ENCODE data around the gene CFAP221. TPM values are rescaled to one million over a fixed set of nuclear protein-coding genes. Genes with fewer than 3 reads are reported as not detected.

Gene CFAP221
- total and polyA plus RNA-seq, 8 donors = 10.1 to 25.3 (median 15.2) TPM

DNA sequence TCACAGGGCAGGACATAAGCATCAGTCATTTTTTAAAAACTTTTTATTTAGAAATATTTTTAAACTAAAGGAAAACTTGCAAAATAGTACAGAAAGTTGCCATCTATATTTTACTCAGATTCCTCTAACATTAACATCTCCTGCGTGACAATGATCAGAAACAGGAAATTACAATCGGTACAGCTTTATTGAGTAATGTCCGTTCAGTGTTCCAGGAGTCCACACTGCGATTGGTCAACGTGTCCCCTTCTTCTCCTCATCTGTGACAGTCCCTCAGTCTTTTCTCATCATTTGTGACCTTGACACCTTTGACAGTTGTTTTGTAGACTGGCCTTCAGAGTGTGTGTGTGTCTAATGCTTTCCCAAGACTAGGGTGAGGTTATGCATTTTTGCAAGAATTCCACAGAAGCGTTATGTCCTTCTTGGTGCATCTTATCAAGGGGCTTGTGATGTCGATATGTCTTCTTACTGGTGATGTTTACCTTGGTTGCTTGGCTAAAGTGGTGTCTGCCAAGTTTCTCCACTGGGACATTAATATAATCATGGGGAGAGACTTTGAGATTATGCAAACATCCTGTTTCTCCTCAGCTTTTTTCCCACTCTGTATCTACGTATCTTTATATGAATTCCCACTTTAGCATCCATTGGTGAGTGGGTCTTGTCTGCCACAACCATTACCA lies 113.4 kb downstream of the CFAP221 start:
- no peaks in the 10 kb centered on the region for H3K9me3 ChIP-seq
- intact Hi-C loops (cut with DNase I) = loop anchor here in 1 of 3 donors (5.0 kb wide), 1 partner anchor 135 kb away; the partner anchor contains the start of gene SCTR
- DNase-seq = no peak
- no peaks in the 10 kb centered on the region for H3K4me1 ChIP-seq
- no peak overlapping the region for H3K27ac ChIP-seq
- no peaks in the 10 kb centered on the region for H3K36me3 ChIP-seq
- H3K27me3 ChIP-seq = no peaks in the 10 kb centered on the region
- H3K4me3 ChIP-seq = no peak overlapping the region
- ATAC-seq = no peak
- no peak for FAIRE-seq
- 52 to 55% methylated on average over 8 of the region's 8 CpGs for WGBS, 2 donors
- TF ChIP-seq, protein P1, sequence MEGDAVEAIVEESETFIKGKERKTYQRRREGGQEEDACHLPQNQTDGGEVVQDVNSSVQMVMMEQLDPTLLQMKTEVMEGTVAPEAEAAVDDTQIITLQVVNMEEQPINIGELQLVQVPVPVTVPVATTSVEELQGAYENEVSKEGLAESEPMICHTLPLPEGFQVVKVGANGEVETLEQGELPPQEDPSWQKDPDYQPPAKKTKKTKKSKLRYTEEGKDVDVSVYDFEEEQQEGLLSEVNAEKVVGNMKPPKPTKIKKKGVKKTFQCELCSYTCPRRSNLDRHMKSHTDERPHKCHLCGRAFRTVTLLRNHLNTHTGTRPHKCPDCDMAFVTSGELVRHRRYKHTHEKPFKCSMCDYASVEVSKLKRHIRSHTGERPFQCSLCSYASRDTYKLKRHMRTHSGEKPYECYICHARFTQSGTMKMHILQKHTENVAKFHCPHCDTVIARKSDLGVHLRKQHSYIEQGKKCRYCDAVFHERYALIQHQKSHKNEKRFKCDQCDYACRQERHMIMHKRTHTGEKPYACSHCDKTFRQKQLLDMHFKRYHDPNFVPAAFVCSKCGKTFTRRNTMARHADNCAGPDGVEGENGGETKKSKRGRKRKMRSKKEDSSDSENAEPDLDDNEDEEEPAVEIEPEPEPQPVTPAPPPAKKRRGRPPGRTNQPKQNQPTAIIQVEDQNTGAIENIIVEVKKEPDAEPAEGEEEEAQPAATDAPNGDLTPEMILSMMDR (IDR thresholded peaks at IDR 0.05) = no peak

DNA sequence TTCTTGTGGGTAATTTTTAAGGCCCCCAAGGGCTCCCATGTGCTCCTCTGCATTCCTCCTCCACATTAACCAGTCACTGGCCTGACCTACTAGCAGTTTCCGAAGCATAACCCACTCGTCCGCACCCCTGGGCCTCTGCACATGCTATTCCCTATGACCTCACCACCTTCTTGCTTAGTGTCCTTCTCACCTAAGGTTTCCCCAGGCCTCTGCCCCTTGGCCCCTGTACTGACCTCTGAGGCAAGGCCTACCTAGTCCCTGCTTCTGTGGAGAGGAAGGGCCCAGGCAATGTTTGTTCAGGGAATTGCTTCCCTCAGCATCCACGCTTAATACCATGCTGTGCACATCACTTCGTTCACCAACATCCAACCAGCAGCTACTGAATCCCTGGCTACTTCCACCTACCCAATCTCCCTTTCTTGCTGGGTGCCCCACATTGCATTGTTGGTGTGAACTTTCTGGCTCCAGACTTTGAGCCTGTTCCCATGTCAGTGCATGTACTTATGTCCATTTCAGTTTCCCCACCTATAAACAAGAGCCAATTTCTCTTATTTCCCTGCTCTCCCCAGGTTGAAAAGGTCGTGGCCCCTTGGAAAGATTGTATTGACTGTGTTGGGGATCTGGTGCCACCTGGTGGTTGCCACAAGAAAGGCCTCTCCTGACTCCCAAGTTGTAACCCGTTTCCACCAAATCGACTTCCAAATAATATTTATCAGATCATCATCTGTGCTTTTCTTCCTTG lies 115.5 kb downstream of the CFAP221 start:
- intact Hi-C loops (cut with DNase I) = loop anchor here in 1 of 3 donors (5.0 to 10.0 kb wide), 2 partner anchors 137 to 255 kb away; partner anchors contain the start of gene SCTR
- H3K27ac ChIP-seq = no peak overlapping the region
- no peak overlapping the region for H3K4me3 ChIP-seq
- 42 to 49% methylated on average over 8 of the region's 8 CpGs for WGBS, 2 donors
- H3K9me3 ChIP-seq = no peaks in the 10 kb centered on the region
- DNase-seq (peak in 4 of 6 donors; percentile 26 to 68 (median 50)), FAIRE-seq (no peak), ATAC-seq (peak; percentile 64 to 91 (median 84))
- no peaks in the 10 kb centered on the region for H3K27me3 ChIP-seq
- H3K36me3 ChIP-seq = no peaks in the 10 kb centered on the region
- no peaks in the 10 kb centered on the region for H3K4me1 ChIP-seq
- TF ChIP-seq, protein P1 (IDR thresholded peaks at IDR 0.05) = peak; percentile 67 to 83 (median 68)

DNA sequence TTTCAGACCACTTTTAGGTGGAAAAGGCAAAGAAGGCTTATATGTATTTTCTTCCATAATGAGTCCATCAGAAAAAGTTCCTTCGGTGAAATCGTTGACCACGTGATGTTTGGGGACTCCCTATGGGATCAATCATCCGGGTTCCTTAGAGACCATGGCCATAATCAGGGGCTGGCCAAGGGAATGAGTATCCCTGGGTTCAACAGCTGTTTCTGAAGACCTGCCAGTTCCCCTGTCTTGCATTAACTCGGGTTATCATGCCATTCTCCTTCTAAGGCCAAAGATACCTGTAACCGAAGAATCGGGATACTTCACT lies 116.1 kb downstream of the CFAP221 start:
- Histone ChIP-seq H3K27me3 (no peaks in the 10 kb centered on the region), H3K27ac (no peak overlapping the region), H3K4me3 (no peak overlapping the region), H3K36me3 (no peaks in the 10 kb centered on the region), H3K4me1 (no peaks in the 10 kb centered on the region), H3K9me3 (no peaks in the 10 kb centered on the region)
- ATAC-seq (no peak), FAIRE-seq (no peak), DNase-seq (no peak)
- TF ChIP-seq, protein P1 (IDR thresholded peaks at IDR 0.05) = peak in 1 of 4 donors; percentile 1
- intact Hi-C loops (cut with DNase I) = loop anchor here in 1 of 3 donors (10.0 kb wide), 1 partner anchor 256 kb away; no protein-coding TSS in a partner anchor
- 42 to 59% methylated on average over 7 of the region's 7 CpGs for WGBS, 2 donors

DNA sequence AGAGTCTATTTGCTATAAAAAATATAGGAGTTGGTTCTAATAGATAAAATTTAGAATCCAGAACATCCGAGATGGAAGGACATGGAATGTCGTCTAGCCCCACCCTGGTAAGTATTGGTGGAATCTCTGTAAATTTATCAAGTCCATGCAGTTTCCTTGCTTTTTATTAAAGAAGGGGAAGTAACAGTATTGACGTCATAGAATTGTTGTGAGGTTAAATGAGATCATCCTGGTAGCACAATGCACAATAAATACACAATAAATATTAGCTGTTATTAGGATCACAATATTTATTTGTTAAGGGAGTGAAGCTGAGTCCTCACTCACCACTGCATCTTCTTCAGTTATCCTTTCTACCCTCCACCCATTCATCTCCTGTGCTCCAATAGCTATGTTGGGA lies 118.0 kb downstream of the CFAP221 start:
- Histone ChIP-seq H3K4me1 (no peaks in the 10 kb centered on the region), H3K9me3 (no peaks in the 10 kb centered on the region), H3K27me3 (no peaks in the 10 kb centered on the region), H3K4me3 (no peak overlapping the region), H3K27ac (no peak overlapping the region), H3K36me3 (no peaks in the 10 kb centered on the region)
- WGBS, 2 donors = 73 to 76% methylated on average over 3 of the region's 3 CpGs
- TF ChIP-seq, protein P1 (IDR thresholded peaks at IDR 0.05) = no peak
- FAIRE-seq (no peak), ATAC-seq (no peak), DNase-seq (no peak)
- intact Hi-C loops (cut with DNase I) = loop anchor here in 1 of 3 donors (10.0 kb wide), 1 partner anchor 257 kb away; no protein-coding TSS in a partner anchor
